SJCRH30 (cell line): Measurements from ENCODE around the gene BACE2. TPM values are rescaled to one million over a fixed set of nuclear protein-coding genes. Genes with fewer than 3 reads are reported as not detected.
"Not testable (repeated sequence)": the region's sequence is repeated elsewhere in the genome, so short reads cannot be mapped to it uniquely, and the experiment has no call there.

Experiments
- DNase-seq, 2 experiments: peaks; one replicate each; pipeline ENCODE4 v3.0.0-alpha.2; 2015 to 2020
- H3K27ac ChIP-seq: fragments of 250-450 bp; sonication (Bioruptor Pico); 2 replicates; pipeline ENCODE4 v1.5.1; 2020; ENCODE audit warnings: mild to moderate bottlenecking, moderate library complexity
- H3K27me3 ChIP-seq: fragments of 250-450 bp; sonication (Bioruptor Pico); 2 replicates; pipeline ENCODE4 v1.5.1; 2020; ENCODE audit warnings: mild to moderate bottlenecking, moderate library complexity
- H3K36me3 ChIP-seq: fragments of 250-450 bp; sonication (Bioruptor Pico); 2 replicates; pipeline ENCODE4 v1.5.1; 2020; ENCODE audit warnings: mild to moderate bottlenecking, moderate library complexity
- H3K4me1 ChIP-seq: fragments of 250-450 bp; sonication (Bioruptor Pico); 2 replicates; pipeline ENCODE4 v1.5.1; 2020; ENCODE audit warnings: mild to moderate bottlenecking, moderate library complexity
- H3K4me3 ChIP-seq: fragments of 250-450 bp; sonication (Bioruptor Pico); 2 replicates; pipeline ENCODE4 v1.5.1; 2020; ENCODE audit warnings: mild to moderate bottlenecking, moderate library complexity
- H3K9me3 ChIP-seq: fragments of 250-450 bp; sonication (Bioruptor Pico); replicated peaks from 2 replicates; pipeline ENCODE4 v1.5.1; 2020; ENCODE audit warnings: mild to moderate bottlenecking, moderate library complexity
- total RNA-seq: library from RNA; depleted of rRNA; stranded (reverse); fragments of >200 nt; shearing (Covaris generic); gene quantifications from 2 replicates; pipeline ENCODE4 v1.2.3, GENCODE V29; 2014

The BACE2 gene
- total RNA-seq, 1 experiment from 2014 or later = not detected

DNA sequence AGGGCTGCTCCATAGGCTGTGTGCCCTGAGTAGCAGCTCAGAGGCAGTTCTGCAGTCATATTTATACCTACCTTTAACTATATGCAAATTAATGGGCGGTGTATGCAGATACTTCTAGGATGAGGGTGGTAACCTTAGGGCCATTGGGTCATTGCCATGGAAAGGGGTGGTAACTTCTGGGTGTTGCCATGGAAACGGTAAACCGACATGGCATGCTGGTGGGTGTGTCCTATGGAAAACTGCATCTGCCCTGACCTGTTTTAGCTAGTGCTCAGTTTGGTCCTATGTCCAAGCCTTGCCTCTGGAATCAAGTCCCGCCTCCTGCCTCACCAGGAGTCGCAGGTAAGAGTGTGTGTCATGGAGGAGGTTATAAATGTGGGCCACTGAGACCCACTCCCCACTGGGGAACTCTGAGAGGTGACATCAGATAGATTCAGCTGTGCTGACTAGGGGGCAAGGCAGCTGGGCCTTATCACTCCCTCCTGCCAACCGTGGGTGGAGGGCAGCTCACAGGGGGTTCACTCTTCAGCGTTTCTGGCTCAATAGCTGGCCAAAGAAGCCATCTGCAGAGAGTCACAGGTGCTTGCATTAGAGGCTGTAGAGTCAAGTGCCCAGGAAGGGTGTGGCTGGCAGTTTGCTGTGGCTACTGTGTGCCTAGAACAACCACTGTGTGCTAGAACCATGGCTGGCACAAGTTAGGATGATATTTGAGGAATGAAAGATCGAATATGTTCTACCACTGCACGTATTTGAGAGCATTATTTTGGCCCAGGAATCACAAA lies 19.0 kb downstream of the BACE2 start:
- Histone ChIP-seq H3K4me3 (no peak overlapping the region), H3K27ac (no peak overlapping the region), H3K27me3 (no peaks in the 10 kb centered on the region; the same call in 1 of the 2 replicates), H3K9me3 (no peaks in the 10 kb centered on the region), H3K36me3 (no peaks in the 10 kb centered on the region), H3K4me1 (no peaks in the 10 kb centered on the region)
- no peak for DNase-seq

- Histone ChIP-seq H3K27ac (no peak overlapping the region), H3K36me3 (no peaks in the 10 kb centered on the region), H3K4me3 (no peak overlapping the region), H3K9me3 (no peaks in the 10 kb centered on the region), H3K27me3 (no peaks in the 10 kb centered on the region; the same call in 1 of the 2 replicates), H3K4me1 (no peaks in the 10 kb centered on the region)
- DNase-seq = no peak
These were observed 19.6 kb downstream of the BACE2 start for GRCh38 chr21:41187537-41188025.

GRCh38 chr21:41188486-41189149 lies 20.7 kb downstream of the BACE2 start:
- Histone ChIP-seq H3K9me3 (no peaks in the 10 kb centered on the region), H3K4me1 (no peaks in the 10 kb centered on the region), H3K4me3 (no peak overlapping the region), H3K27ac (no peak overlapping the region), H3K27me3 (no peaks in the 10 kb centered on the region; the same call in 1 of the 2 replicates), H3K36me3 (no peaks in the 10 kb centered on the region)
- no peak for DNase-seq

- Histone ChIP-seq H3K4me1 (no peaks in the 10 kb centered on the region), H3K27me3 (no peaks in the 10 kb centered on the region; the same call in 1 of the 2 replicates), H3K27ac (no peak overlapping the region), H3K36me3 (no peaks in the 10 kb centered on the region), H3K9me3 (no peaks in the 10 kb centered on the region), H3K4me3 (no peak overlapping the region)
- no peak for DNase-seq
These were observed 21.3 kb downstream of the BACE2 start for GRCh38 chr21:41189150-41189745.

DNA sequence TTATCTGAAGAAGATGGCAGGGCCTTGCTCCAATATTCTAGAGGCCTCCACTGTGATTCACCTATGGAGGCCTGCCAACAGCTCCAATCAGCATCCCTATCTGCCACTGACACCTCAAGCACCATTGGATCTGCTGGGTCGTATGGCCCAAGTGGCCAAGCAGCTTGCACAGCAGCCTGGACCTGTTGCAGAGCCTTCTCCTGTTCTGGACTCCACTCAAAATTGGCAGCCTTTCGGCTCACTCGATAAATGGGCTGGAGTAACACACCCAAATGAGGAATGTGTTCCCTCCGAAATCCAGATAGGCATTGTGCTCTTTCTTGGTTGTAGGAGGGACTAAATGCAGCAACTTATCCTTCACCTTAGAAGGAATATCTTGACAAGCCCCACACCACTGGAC lies 24.6 kb downstream of the BACE2 start:
- not testable (repeated sequence) for H3K9me3 ChIP-seq, H3K4me1 ChIP-seq, H3K36me3 ChIP-seq, DNase-seq, H3K27me3 ChIP-seq, H3K27ac ChIP-seq, H3K4me3 ChIP-seq

GRCh38 chr21:41195311-41195710 lies 27.4 kb downstream of the BACE2 start:
- no peak overlapping the region for H3K27ac ChIP-seq
- no peaks in the 10 kb centered on the region for H3K4me1 ChIP-seq
- no peak overlapping the region for H3K4me3 ChIP-seq
- H3K27me3 ChIP-seq = no peaks in the 10 kb centered on the region
- DNase-seq = no peak
- no peaks in the 10 kb centered on the region for H3K36me3 ChIP-seq
- no peaks in the 10 kb centered on the region for H3K9me3 ChIP-seq

DNA sequence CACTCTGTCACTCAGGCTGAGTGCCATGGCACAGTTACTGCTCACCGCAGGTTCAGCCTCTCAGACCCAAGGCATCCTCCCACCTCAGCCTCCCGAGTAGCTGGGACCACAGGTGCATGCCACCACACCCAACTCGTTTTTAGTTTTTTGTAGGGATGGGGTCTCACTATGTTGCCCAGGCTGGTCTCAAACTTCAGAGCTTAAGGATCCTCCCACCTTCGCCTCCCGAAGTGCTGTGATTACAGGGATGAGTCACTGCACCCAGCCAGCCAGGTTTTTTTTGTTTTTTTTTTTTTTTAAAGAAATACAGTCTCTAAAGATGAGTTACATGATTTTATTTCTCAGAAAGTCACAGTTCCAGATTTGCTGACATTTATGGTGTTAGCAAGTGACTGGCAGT lies 29.0 kb downstream of the BACE2 start:
- H3K27ac ChIP-seq = no peak overlapping the region
- no peak overlapping the region for H3K4me3 ChIP-seq
- H3K27me3 ChIP-seq = no peaks in the 10 kb centered on the region
- no peak for DNase-seq
- no peaks in the 10 kb centered on the region for H3K9me3 ChIP-seq
- H3K36me3 ChIP-seq = no peaks in the 10 kb centered on the region
- no peaks in the 10 kb centered on the region for H3K4me1 ChIP-seq

GRCh38 chr21:41197582-41197981 lies 29.6 kb downstream of the BACE2 start:
- Histone ChIP-seq H3K9me3 (no peaks in the 10 kb centered on the region), H3K27ac (no peak overlapping the region), H3K4me3 (no peak overlapping the region), H3K4me1 (no peaks in the 10 kb centered on the region), H3K27me3 (no peaks in the 10 kb centered on the region), H3K36me3 (no peaks in the 10 kb centered on the region)
- DNase-seq = no peak

GRCh38 chr21:41198647-41199046 lies 30.7 kb downstream of the BACE2 start:
- DNase-seq, H3K9me3 ChIP-seq: not testable (repeated sequence)

DNA sequence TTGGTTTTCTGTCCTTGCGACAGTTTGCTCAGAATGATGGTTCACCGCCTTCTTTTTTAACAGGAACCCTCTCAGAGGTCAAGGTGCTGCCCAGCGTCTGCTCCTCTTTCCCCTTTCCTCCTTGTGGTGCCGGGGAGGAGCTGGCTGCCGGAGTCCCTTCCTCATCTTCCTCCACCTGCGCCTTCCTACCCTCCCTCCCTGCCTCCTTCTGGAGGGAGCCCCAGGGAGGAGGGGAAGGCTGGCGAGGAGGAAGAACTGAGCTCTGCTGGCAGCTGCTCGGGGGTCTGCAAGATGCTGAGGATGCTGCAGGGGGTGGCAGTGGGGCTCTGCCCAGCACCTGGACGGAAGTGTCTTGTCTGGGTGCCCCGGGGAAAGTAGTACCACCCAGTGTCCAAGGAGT lies 31.2 kb downstream of the BACE2 start:
- DNase-seq = no peak
- no peak overlapping the region for H3K4me3 ChIP-seq
- H3K9me3 ChIP-seq = no peaks in the 10 kb centered on the region
- H3K27ac ChIP-seq = no peak overlapping the region
- H3K36me3 ChIP-seq = no peaks in the 10 kb centered on the region
- H3K27me3 ChIP-seq = no peaks in the 10 kb centered on the region
- H3K4me1 ChIP-seq = no peaks in the 10 kb centered on the region

More at GRCh38 chr21:41198647-41199046, 30.7 kb downstream of the BACE2 start:
- not testable (repeated sequence) for H3K27me3 ChIP-seq, H3K27ac ChIP-seq, H3K4me3 ChIP-seq, H3K36me3 ChIP-seq, H3K4me1 ChIP-seq

DNA sequence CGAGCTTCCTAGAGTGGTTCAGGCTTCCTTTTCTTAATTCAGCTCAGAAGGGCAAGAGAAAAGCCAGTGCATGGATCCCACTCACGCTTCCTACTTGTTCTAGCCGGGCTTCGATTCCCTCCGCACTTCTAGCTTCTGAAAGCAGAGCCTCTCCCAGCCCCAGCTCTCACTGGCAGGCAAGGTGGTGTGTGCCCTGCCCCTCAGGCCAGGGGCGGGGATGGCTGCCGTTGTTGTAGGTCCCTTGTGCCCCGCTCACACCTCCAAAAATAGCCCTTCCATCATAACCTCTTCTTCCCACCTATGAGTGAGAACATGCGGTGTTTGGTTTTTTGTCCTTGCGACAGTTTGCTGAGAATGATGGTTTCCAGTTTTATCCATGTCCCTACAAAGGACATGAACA lies 31.6 kb downstream of the BACE2 start:
- no peak for DNase-seq
- Histone ChIP-seq H3K4me1 (no peaks in the 10 kb centered on the region), H3K27me3 (no peaks in the 10 kb centered on the region), H3K4me3 (no peak overlapping the region), H3K27ac (no peak overlapping the region), H3K9me3 (no peaks in the 10 kb centered on the region), H3K36me3 (no peaks in the 10 kb centered on the region)

DNA sequence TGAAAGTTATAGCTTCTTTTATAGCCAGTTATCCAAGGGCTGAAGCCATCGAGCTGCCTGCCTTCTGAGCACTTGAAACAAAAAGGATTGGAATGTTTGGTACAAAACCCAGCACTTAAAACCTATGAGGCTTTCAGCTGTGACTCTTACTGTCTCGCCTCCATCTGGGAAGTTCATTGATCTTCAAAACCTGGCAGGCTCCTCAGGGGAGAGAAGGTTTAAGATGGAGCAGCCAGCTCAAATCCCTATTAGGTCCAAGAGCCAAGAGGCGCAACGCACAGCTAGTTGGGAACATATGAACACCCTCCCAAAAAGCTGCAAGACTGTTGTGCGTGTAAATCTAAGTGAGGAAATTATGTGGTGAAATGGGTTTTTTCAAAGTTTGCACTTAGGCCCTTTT lies 33.4 kb downstream of the BACE2 start:
- H3K9me3 ChIP-seq = no peaks in the 10 kb centered on the region
- H3K4me1 ChIP-seq = no peaks in the 10 kb centered on the region
- H3K4me3 ChIP-seq = no peak overlapping the region
- H3K27me3 ChIP-seq = no peaks in the 10 kb centered on the region
- DNase-seq = no peak
- no peak overlapping the region for H3K27ac ChIP-seq
- H3K36me3 ChIP-seq = no peaks in the 10 kb centered on the region

DNA sequence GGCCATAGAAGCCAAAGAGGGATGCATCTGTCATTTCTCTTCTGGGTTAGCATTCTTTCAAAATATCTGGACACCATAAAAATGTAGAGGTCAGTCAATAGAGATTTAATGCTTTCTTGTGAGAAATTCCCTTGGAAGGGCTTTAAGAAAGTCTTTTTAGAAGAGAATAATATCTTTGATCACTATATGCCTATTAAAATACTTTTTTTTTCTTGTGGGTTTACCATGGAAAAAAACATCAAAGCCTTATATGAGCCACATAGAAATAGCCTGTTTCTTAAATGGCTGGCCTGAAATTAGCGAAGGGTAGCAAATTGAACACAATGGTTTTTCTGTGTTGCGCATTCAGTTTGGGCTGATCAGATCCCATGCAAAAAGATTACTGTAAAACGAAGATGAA lies 36.8 kb downstream of the BACE2 start:
- no peaks in the 10 kb centered on the region for H3K36me3 ChIP-seq
- H3K4me1 ChIP-seq = no peaks in the 10 kb centered on the region
- H3K4me3 ChIP-seq = no peak overlapping the region
- H3K27ac ChIP-seq = no peak overlapping the region
- DNase-seq = no peak
- H3K27me3 ChIP-seq = no peaks in the 10 kb centered on the region
- no peaks in the 10 kb centered on the region for H3K9me3 ChIP-seq

- no peaks in the 10 kb centered on the region for H3K4me1 ChIP-seq
- DNase-seq = peak in 1 of 2 experiments; percentile 9
- no peaks in the 10 kb centered on the region for H3K9me3 ChIP-seq
- no peak overlapping the region for H3K27ac ChIP-seq
- no peaks in the 10 kb centered on the region for H3K36me3 ChIP-seq
- no peaks in the 10 kb centered on the region for H3K27me3 ChIP-seq
- H3K4me3 ChIP-seq = no peak overlapping the region
These were observed 39.7 kb downstream of the BACE2 start for GRCh38 chr21:41207401-41208375.
